KOPT-K1 (cell line): ENCODE measurements around the gene ADAMTS10.
"Not testable (repeated sequence)": the region's sequence is repeated elsewhere in the genome, so short reads cannot be mapped to it uniquely, and the experiment has no call there.

ENCODE experiments used
- H3K27ac ChIP-seq: fragments of 200-600 bp; sonication (generic); 2 replicates; pipeline ENCODE4 v1.5.1; 2016; ENCODE audit warnings: antibody characterized with exemption, mild to moderate bottlenecking, low read depth, low read length; ENCODE audit not compliant: poor library complexity, severe bottlenecking
- H3K36me3 ChIP-seq: fragments of 200-600 bp; sonication (generic); 2 replicates; pipeline ENCODE4 v1.5.1; 2017; ENCODE audit warnings: antibody characterized with exemption, mild to moderate bottlenecking, low read length, moderate library complexity; ENCODE audit not compliant: insufficient read depth
- H3K9me3 ChIP-seq: fragments of 200-600 bp; sonication (generic); 2 replicates; pipeline ENCODE4 v1.5.1; 2017; ENCODE audit warnings: antibody characterized with exemption, low read length, mild to moderate bottlenecking; ENCODE audit not compliant: insufficient read depth, poor library complexity, severe bottlenecking

Gene ADAMTS10

DNA sequence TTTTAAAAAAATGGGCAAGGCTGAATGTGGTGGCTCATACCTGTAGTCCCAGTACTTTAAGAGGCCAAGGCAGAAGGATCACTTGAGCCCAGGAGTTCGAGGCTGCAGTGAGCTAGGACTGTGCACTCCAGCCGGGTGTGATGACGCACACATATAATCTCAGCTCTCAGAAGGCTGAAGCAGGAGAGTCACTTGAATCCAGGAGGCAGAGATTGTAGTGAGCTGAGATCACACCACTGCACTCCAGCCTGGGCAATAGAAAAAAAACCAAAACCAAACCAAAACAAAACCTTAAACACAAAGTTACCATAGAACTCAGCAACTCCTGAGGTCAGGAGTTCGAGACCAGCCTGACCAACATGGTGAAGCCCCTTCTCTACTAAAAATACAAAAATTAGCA, 26.6 kb upstream of the ADAMTS10 start:
- not testable (repeated sequence) for H3K9me3 ChIP-seq, H3K36me3 ChIP-seq, H3K27ac ChIP-seq

DNA sequence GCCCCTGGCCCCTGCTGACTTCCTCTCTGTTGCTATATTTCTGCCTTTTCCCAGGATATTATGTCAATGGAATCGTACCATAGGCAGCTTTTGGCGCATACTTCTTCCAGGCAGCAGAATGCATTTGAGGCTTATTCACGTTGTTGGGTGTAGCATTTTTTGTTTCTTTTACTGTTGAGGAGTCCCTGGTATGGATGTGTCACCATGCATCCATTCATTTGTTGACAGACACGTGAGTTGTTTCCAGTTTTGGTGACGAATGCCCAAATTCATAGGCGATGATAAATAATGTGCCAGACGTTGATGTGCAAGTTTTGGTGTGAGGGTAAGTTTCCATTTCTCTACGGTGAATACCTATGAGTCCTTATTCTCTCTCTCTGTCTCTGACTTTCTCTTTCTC, 24.9 kb upstream of the ADAMTS10 start:
- H3K27ac ChIP-seq, result no peak overlapping the region
- H3K9me3 ChIP-seq, result no peaks in the 10 kb centered on the region
- no peaks in the 10 kb centered on the region for H3K36me3 ChIP-seq

DNA sequence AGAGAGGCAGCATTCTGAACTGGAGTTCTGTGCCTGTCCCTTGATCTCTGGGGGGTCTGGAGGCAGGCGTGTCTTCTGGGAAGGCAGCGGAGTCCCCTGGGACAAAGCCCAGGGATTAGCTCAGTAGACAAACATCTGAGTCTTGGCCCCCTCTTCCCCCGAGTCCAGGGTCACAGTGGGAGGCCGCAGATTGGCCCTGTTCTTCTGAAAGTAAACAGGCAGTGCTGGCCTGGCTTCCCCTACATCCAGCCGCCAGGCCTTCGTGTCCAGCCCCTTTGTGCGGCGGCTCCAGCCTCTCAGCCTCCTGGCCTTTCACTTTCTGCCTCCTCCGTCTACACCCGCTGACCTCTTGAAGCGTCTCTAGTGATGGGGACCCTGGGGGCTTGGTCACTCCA, 20.9 kb upstream of the ADAMTS10 start:
- H3K36me3 ChIP-seq, result no peaks in the 10 kb centered on the region
- no peak overlapping the region for H3K27ac ChIP-seq
- no peaks in the 10 kb centered on the region for H3K9me3 ChIP-seq

DNA sequence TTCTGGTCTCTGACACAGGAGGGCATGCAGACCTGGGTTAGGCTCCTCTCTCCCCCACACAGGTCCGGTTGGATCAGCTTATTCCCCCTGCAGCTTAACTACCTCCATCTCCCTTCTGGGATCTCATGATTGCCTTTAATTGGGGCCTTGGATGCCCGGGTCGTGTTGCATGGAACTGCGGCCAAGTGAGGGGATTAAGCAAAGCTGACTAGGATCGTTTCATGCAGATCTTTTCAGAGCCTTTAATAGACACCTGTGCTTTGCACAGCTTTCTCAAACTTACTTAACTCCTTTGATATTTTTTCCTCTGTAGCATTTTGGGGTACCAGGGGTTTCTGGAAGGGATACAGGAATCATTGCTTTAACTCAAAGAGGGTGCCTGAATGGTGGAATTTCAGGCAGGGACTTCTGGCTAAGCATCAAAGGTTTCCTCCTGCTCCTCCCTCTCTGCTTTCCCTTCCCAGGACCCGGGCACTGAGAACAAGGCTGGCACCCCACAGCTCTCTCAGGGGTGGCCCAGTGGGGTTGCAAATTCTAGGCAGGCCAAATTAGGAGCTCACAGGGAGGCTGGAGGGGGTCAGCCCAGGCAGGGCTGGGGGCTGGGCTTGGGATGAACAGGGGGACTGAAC, 20.4 kb upstream of the ADAMTS10 start:
- H3K9me3 ChIP-seq, result no peaks in the 10 kb centered on the region
- H3K27ac ChIP-seq, result no peak overlapping the region
- no peaks in the 10 kb centered on the region for H3K36me3 ChIP-seq

DNA sequence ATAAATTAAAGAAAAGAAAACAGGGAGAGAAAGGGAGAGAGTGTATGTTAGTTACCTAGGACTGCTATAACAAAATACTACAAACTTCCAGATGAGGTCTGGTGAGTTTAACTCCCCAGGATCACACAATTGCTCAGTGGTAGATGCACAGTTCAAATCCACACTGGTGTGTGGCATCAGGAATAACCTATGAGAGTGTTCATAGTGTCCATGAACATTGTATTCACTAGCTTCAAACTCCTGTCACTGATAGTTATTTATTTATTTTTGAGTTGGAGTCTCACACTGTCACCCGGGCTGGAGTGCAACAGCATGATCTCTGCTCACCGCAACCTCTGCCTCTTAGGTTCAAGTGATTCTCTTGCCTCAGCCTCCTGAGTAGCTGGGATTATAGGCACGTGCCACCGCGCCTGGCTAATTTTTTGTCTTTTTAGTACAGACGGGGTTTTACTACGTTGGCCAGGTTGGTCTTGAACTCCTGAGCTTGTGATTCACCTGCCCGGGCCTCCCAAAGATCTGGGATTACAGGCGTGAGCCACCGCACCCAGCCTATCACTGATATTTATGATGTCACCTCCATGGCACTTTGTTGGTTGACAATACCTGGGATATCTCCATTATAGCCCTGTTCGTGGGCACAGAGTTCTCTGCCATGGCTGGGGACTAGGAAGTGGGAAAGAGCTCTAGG, 19.6 kb upstream of the ADAMTS10 start, which contains the start of gene NFILZ:
Gene NFILZ, plus strand, starts transcription at position 638 of the 688 bp plus-strand sequence. CDS start 46,133 bp downstream, outside the sequence.
- no peaks in the 10 kb centered on the region for H3K9me3 ChIP-seq
- no peaks in the 10 kb centered on the region for H3K36me3 ChIP-seq
- H3K27ac ChIP-seq, result no peak within 1 kb of the TSS

DNA sequence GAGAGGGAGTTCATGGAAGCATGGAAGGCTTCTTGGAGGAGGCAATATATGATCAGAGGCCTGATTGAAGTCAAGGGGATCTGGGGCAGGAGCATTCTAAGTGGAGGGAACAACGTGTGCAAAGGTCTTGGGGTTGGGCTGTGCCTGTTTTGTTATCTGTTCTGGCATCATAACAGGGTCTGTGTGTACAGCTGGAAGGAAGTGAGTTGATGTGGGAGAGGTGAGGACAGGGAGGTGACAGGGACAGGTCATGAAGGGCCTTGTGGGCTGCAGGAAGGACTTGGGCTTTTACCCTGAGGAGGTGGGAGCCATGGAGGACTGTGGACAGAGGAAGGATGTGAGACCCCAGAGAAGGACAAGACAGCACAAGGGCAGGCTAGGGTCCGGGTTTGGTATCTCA, 18.7 kb upstream of the ADAMTS10 start:
- no peak overlapping the region for H3K27ac ChIP-seq

DNA sequence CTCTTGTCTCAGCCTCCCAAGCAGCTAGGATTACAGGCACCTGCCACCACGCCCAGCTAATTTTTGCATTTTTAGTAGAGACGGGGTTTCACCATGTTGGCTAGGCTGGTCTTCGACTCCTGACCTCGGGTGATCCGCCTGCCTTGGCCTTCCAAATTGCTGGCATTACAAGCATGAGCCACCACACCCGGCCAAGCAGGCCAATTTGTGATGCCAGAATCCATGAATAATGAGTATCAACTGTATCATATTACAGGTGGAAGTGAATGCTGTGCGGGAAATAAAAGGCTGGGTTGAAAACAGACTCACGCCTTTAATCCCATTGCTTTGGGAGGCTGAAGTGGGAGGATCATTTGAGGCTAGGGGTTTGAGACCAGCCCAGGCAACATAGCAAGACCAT, 16.3 kb upstream of the ADAMTS10 start:
- H3K27ac ChIP-seq, result no peak overlapping the region

More for the DNA sequence above, 18.7 kb upstream of the ADAMTS10 start:
- no peaks in the 10 kb centered on the region for H3K36me3 ChIP-seq
- no peaks in the 10 kb centered on the region for H3K9me3 ChIP-seq

DNA sequence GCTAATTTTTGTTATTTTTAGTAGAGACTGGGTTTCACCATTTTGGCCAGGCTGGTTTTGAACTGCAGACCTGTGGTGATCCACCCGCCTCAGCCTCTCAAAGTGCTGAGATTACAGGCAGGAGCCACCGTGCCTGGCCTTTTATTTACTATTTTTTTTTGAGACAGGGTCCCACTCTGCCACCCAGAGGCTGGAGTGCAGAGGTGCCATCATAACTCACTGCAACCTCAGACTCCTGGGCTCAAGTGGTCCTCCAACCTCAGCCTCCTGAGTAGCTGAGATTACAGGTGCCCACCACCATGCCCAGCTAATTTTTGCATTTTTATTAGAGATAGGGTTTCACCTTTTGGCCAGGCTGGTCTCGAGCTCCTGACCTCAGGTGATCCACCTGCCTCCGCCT, 12.4 kb upstream of the ADAMTS10 start:
- H3K9me3 ChIP-seq, H3K27ac ChIP-seq, H3K36me3 ChIP-seq: not testable (repeated sequence)

More for the DNA sequence above, 16.3 kb upstream of the ADAMTS10 start:
- no peaks in the 10 kb centered on the region for H3K36me3 ChIP-seq
- no peaks in the 10 kb centered on the region for H3K9me3 ChIP-seq

DNA sequence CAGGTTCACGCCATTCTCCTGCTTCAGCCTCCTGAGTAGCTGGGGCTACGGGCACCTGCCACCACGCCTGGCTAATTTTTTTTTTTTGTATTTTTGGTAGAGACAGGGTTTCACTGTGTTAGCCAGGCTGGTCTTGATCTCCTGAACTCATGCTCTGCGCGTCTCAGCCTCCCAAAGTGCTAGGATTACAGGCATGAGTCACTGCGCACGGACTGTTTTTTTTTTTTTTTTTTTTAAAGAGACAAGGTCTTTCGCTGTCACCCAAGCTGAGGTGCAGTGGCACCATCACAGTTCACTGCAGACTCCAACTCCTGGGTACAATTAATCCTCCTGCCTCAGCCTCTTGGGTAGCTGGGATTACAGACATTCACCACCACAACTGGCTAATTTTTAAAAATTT, 8.2 kb upstream of the ADAMTS10 start:
- H3K9me3 ChIP-seq, result no peaks in the 10 kb centered on the region
- H3K27ac ChIP-seq, result no peak overlapping the region
- no peaks in the 10 kb centered on the region for H3K36me3 ChIP-seq

DNA sequence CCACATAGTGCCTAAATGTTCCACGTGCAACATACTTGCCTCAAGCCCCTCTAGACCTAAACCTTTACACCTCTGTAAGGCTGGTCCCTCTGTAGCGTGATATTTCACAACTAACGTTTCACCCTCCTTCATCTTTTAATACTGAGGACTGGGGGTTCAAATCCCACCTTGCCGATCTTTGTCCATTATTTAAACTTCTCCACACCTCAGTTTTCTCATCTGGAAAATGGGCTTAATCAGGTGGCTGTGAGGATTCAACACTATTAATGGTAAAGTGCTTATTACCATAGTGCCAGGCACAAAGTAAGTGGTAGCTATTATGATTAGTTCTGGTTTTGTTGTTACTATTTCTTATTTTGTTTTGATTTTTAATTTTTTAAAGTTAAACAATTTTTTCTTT, 7.5 kb upstream of the ADAMTS10 start:
- Histone ChIP-seq H3K36me3 (no peaks in the 10 kb centered on the region), H3K27ac (no peak overlapping the region), H3K9me3 (no peaks in the 10 kb centered on the region)

DNA sequence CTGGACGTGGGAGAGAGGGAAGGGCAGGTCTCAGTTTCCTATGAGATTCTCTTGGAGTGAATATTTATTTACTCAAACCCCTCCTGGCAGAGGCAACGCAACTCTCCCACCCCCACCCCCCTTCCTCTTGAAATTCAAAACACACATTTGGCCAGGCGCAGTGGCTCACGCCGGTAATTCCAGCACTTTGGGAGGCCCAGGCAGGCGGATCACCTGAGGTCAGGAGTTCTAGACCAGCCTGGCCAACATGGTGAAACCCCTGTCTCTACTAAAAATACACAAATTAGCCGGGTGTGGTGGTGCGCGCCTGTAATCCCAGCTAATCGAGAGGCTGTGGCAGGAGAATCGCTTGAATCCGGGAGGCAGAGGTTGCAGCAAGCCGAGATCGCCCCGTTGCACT, 6.8 kb upstream of the ADAMTS10 start:
- H3K36me3 ChIP-seq, H3K27ac ChIP-seq, H3K9me3 ChIP-seq: not testable (repeated sequence)

DNA sequence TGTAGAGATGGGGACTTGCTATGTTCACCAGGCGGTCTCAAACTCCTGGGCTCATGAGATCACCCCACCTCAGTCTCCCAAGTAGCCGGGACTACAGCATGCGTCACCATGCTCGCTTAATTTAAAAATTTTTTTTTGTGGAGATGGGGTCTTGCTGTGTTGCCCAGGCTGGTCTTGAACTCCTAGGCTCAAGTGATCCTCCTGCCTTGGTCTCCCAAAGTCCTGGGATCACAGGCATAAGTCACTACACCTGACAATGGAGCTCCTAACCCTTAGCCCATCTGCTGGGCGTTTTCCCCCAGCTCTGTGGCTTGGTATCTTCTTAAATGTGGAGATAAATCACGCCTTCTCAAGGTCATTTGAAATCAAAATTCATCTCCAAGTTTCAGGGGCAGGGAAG, 6.3 kb upstream of the ADAMTS10 start:
- no peaks in the 10 kb centered on the region for H3K9me3 ChIP-seq
- no peak overlapping the region for H3K27ac ChIP-seq
- H3K36me3 ChIP-seq, result no peaks in the 10 kb centered on the region

DNA sequence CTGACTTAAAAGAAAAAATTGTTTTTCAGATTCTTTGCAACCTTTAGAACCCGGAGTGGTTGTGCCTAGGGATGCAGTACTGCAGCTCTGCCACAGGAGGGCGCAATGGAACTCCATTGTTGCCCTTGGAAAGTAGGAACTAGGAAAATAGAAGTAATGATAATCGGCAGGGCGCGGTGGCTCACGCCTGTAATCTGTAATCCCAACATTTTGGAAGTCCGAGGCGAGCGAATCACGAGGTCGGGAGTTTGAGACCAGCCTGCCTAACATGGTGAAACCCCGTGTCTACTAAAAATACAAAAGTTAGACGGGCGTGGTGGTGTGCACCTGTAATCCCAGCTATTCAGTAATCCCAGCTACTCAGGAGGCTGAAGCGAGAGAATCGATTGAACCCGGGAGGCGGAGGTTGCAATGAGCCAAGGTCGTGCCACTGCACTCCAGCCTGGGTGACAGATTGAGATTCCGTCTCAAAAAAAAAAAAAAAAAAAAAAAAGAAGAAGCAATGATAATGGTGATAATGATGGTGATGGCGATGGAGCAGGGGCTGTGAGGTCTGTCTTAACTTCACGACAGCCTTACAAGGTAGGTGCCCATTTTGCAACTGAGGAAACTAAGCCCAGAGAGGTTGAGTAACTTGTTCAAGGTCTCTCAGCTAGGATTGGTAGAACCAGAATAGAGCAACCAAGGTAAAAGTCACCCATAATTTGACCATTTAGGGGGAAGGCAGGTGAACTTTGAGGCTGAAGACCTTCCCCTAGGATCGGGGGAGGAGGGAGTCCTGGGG, 5.5 kb upstream of the ADAMTS10 start:
- H3K9me3 ChIP-seq, result no peaks in the 10 kb centered on the region
- no peak overlapping the region for H3K27ac ChIP-seq
- no peaks in the 10 kb centered on the region for H3K36me3 ChIP-seq

DNA sequence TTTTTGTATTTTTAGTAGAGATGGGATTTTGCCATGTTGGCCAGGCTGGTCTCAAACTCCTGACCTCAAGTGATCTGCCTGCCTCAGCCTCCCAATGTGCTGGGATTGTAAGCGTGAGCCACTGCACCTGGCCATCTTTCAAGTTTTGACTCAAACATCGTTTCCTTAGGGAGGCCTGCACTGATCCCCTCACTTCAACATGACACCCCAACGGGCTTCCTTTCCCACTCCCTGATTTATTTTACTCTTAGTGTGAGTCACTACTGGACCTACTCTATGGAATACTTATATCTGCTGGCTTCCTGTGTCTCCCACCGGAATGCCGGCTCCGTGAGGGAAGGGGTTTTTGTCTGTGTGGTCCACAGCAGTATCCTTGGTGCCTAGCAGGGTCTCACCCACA, 4.5 kb upstream of the ADAMTS10 start:
- H3K36me3 ChIP-seq, result no peaks in the 10 kb centered on the region
- no peak overlapping the region for H3K27ac ChIP-seq
- no peaks in the 10 kb centered on the region for H3K9me3 ChIP-seq

DNA sequence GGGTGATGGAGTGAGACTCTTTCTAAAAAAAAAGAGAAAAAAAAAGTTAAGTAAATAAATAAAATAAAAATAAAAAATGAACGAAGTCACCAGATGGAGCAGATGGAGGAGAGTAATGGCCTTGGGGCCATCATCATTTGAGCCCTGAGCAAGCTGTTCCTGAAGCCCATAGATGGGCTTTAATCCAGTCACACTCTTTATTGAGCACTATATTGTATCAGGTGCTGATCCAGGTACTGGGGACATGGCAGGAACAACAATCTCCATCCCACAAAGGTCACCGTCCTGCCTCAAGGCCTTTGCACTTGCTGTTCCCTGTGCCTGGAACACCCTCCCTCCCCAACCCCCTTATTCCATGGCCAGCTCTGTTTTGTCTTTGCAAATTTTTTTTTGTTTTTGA, 3.9 kb upstream of the ADAMTS10 start:
- Histone ChIP-seq H3K27ac (no peak overlapping the region), H3K36me3 (no peaks in the 10 kb centered on the region), H3K9me3 (no peaks in the 10 kb centered on the region)
